Left hindlimb (tissue), 1 donor: ENCODE measurements around the gene CUTC.
"Not testable (repeated sequence)": the region's sequence is repeated elsewhere in the genome, so short reads cannot be mapped to it uniquely, and the experiment has no call there.

ENCODE experiments used
- DNase-seq: peaks from one replicate; pipeline ENCODE4 v3.0.0-alpha.2; 2018

The CUTC gene, protein sequence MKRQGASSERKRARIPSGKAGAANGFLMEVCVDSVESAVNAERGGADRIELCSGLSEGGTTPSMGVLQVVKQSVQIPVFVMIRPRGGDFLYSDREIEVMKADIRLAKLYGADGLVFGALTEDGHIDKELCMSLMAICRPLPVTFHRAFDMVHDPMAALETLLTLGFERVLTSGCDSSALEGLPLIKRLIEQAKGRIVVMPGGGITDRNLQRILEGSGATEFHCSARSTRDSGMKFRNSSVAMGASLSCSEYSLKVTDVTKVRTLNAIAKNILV

DNA sequence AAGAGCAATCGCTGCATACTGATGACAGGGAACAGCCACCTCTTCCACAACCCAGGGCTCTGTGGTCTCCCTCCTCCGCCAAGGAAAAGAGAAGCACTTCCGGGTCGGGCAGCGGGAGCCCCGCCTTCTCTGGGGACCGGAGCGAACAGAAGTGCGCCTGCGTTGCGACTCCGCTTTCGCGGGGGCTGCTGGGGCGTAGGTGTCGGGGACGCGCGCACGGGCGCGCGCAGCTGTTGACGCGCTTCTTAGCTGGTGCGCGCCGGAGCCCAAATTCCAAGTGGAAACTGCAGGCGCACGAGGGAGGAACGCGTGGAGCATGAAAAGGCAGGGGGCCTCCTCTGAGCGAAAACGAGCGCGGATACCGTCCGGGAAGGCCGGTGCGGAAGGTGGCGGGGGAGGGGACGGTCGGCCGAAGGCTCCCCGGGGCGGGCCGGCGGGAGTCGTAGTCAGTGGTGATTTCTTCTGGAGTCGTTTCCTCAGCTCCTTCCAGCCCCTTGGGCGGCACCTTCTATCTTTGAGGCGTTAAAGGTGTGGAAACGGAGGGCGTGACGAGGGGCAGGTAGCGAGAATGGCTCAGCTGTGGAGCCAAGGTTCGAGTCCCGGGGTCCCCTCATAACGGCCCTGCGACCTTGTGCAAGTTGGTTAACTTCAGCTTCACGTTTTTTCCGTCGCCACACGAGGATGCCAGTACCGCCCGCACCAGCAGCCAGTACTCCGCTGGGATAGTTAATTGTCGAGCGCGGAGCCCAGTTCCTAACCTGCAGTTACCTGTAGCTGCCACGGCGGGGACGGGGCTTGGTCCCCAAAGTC lies at the start of gene CUTC, which contains the start of gene COX15:
TSS of gene CUTC (plus strand) at position 202 of the 810 bp plus-strand sequence. CDS start at position 317, 115 bp downstream.
TSS of gene COX15 (minus strand) at position 95 of the 810 bp plus-strand sequence. CDS start at position 17, 78 bp downstream.
- peak; percentile 98 for DNase-seq

- DNase-seq, result no peak
Observed at GRCh38 chr10:99682752-99683151, 49.3 kb upstream of the CUTC start.

DNA sequence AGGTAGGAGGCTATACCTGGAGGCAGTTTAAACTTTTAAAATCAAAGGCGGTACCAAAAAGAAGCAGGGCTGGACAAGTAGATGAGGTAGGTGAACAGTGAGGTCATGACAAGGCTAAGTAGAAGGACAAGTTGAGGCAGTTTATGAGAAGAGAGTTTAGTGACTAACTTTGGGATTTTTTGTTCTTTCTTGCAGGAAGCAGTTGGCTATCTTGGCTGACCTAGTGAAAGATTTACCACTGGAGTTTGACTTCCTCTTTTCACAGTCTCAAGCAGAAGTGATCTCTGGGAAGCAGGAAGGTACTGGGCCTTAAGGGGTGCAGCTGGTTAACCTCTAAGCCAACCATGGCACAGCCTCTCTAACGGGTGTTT lies 46.5 kb upstream of the CUTC start:
- DNase-seq, result no peak

GRCh38 chr10:99689461-99689860 lies 42.6 kb upstream of the CUTC start:
- no peak for DNase-seq

DNA sequence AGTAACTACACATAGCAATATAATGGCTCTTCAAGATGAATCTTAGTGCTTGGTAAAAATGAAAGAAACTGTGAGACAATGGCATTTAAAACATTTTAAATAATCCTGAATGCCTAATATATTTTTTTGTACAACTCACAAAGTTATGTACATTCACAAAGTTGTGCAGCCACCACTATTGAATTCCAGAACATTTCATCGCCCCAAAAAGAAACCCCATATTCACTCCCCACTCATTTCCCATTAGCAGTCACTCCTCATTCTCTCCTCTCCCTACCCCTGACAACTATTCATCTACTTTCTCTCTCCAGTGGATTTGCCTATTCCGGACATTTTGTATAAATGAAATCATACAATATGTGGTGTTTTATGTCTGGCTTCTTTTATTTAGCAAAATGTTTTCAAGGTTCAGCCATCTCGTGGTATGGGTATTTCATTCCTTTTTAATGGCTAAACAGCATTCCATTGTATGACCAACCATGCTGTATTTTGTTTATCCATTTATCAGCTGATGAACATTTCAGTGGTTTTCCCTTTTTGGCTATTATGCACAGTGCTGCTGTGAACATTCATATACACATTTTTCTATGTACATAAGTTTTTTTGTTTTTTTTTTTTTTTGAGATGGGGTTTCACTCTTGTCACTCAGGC lies 38.0 kb upstream of the CUTC start:
- DNase-seq, result no peak

GRCh38 chr10:99695761-99696160 lies 36.3 kb upstream of the CUTC start:
- DNase-seq, result no peak

DNA sequence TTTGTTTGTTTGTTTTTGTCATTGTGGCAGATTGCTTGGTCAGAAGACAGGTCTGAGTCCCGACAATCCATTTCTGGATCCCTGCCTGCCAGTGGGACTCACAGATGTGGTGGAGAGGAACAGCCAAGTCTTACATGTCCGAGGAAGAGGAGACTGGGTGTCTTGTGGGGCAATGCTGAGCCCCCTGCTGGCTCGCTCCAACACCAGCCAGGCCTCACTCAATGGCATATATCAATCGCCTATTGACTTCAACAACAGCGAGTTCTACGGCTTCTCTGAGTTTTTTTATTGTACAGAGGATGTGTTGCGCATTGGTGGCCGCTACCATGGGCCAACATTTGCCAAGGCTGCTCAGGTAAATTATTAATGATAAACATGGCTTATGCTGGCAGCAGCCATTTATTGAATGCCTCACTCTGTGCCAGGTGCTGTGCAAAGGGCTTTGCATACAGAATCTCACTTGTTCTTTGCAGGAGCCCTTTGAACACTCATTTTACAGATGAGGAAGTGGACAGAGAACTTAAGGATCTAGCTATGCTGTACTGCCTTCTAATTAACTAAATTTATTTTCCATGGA lies 33.4 kb upstream of the CUTC start:
- DNase-seq, result no peak

- no peak for DNase-seq
Observed at GRCh38 chr10:99700649-99701048, 31.4 kb upstream of the CUTC start.

DNA sequence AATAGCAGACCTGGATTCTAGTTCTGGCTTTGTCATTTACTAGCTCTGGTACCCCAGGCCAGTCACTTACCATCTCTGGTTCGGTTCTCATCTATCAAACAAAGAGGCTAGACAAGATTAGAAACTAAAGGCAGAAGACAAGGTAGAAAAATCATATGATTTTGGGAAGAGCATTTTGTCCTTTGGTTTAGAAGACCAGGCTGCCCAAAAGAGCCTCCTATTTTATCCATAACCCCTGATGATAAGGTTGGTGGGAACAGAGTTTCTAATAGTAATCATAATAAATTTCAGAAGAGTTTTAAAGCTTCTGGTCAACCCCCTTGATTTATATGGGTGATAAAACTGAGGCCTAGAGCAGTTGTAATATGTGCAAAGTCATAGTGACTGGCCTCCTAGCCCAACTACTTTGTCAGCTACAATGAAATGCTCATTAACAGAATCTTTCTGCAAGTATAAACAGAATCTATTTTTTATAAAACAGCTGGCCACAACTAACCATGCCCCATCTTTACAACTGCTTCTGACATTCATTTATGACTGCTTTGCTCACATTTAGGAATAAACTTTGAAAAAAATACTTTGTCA lies 23.5 kb upstream of the CUTC start:
- DNase-seq, result no peak

- no peak for DNase-seq
Observed at GRCh38 chr10:99709480-99710229, 22.4 kb upstream of the CUTC start.

GRCh38 chr10:99711129-99711719 lies 20.8 kb upstream of the CUTC start:
- no peak for DNase-seq

DNA sequence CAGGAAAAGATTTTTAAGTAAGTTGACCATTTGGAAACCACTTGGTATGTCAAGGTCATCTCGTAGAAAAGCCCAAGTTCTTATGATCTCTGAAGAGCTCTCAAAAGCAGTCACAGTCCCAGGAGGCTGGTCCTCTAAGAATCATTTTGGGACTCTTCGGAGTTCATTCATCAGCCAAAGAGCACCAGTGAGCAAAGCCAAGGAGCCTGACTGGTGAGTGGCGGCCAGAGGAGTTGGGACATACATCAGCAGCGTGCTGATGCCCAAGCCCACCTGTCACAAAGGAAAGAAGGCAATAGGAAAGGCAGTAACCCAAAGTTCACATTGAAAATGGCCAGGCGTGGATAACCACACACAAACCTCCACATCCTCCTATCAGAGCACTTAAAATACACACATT lies 17.6 kb upstream of the CUTC start:
- DNase-seq, result no peak

GRCh38 chr10:99720387-99720786 lies 11.6 kb upstream of the CUTC start:
- DNase-seq, result no peak

DNA sequence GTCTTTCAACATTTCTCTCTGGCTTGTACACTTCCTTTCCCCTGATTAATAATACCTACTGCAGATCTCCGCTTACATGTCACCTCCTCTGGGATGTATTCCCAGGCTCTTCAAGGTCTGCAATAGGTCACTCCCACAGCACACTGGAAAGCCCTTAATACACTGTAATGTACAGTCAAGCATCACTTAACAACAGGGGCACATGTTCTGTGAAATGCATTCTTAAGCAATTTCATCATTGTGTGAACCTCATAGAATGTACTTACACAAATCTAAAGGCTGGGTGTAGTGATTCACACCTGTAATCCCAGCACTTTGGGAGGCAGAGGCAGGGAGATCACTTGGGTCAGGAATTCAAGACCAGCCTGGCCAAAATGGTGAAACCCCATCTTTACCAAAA lies 2.0 kb upstream of the CUTC start:
- no peak for DNase-seq

GRCh38 chr10:99731306-99732032 lies 565 bp upstream of the CUTC start:
- no peak for DNase-seq

- no peak for DNase-seq
Observed at GRCh38 chr10:99733366-99733765, 1.3 kb downstream of the CUTC start.

DNA sequence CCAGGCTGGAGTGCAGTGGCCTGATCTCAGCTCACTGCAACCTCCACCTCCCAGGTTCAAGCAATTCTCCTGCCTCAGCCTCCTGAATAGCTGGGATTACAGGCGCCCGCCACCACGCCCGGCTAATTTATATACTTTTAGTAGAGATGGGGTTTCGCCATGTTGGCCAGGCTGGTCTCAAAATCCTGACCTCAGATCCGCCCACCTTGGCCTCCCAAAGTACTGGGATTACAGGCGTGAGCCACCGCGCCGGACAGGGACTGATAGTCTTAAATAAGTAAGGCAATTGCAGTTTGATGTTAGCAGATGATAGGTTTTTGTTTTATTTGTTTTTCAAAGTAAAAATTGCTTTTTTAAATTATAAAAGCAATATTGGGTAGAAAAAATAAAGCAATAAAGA lies 2.1 kb downstream of the CUTC start:
- not testable (repeated sequence) for DNase-seq

GRCh38 chr10:99740260-99740659 lies 8.2 kb downstream of the CUTC start:
- DNase-seq, result no peak

DNA sequence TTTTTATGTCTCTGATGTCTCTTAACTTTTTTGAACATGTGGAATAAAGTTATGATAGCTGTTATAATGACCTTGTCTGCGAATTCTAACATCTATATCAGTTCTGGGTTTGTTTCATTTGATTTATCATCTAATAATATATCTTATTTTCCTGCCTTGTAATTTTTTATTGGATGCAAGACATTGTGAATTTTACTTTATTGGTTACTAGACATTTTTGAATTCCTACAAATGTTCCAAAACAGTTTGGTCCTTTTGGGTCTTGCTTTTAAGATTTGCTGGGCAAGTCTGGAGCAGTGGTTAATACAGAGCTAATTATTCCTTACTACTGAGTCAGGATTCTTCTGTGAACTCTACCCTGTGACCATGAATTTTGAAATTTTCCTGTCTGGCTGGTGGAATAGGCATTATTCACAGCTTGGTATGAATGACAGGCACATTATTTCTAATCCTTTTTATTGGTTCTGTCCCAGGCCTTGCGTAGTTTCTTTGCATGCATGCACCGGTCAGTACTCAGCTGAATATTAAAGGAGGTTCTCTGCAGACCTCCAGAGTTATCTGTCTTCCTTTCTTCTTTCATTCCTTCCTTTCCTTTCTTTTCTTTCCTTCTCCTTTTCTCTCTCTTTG lies 9.0 kb downstream of the CUTC start:
- no peak for DNase-seq

GRCh38 chr10:99742254-99742653 lies 10.2 kb downstream of the CUTC start:
- DNase-seq, result no peak

DNA sequence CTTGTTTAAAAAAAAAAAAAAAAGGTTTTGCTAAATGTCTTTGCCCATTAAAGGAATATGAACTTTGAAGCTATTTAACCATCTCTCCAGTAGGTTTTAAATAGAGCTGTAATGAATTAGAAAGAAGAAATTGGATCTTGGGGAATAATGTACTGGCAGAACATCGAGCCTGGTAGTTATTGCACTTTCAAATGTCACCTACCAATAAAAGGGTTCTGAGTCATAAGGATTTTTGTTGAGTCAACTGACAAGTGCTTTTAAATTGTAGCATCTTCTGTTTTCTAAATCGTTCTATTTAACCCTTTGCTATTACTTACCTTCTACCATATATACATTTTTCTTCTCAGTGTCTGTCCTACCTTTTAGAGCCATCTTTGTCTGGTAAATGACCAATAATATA lies 10.7 kb downstream of the CUTC start:
- no peak for DNase-seq
